Measurements from ENCODE around the gene GLA. TPM values are rescaled to one million over a fixed set of nuclear protein-coding genes. Genes with fewer than 3 reads are reported as not detected.

Gene GLA
- total RNA-seq, 1 experiment from 2014 or later, result 115 TPM

DNA sequence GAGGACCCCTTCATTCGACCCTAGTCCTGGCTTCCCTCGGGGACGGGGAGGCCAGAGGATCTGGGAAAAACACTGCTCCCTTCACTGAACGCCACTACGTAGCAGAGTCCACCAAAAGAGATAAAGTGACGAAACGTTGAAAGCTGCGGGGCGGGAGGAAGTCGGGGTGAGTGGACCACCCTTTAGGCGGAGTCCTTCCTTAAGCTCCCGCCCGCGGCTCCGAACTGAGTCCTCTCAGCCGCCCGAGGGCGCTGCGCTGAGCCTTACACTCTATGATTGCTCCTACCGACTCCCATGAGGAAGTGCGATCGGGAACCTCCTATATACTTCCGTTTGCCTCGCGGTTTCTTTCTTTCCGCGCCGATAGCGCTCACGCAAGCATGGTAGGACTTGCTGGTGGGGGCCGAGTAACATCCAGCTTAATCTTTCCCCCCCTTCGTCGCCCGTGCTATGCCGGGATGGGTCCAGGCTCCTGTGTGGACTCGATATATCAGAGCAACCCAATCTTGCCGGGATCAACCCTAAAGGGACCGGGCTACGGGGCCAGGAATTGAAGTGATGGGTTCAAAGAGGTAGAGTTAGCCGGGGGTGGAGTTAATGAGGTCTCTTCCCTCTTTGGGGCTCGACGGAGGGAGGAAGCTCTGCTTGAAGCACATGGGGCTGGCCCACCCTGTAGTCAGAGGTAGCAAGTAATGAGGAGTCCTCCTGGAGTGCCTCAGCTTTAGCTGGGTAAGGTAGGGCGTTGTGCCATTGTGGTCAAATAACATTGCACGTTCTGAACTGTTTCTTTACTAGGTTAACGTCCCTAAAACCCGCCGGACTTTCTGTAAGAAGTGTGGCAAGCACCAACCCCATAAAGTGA lies 16.8 kb downstream of the GLA start, which contains the start of gene RPL36A:
Gene RPL36A (plus strand): TSS at position 348 of the 862 bp plus-strand sequence. CDS start 33 bp downstream, at position 381.
- H3K36me3 ChIP-seq (ENCODE audit: control insufficient read depth, insufficient read depth, low read length), result peaks cover 14% of the 10 kb centered on the region
- DNase-seq (ENCODE audit: low read depth, low spot score) (peak; percentile 81), ATAC-seq (peak; percentile 98)
- H3K27ac ChIP-seq (ENCODE audit: low read length), result peak within 1 kb of the TSS; percentile 98
- H3K27me3 ChIP-seq (ENCODE audit: control insufficient read depth, insufficient read depth, low read length), result no peaks in the 10 kb centered on the region
- in situ Hi-C loops (cut with HindIII; ENCODE audit: low pct_unique_long_range_greater_than_20kb, low sequenced_read_pairs), result no loop called here
- TSS peak; percentile 81 for BruUV-seq (replicated peaks)
- CTCF ChIA-PET, result interaction anchor here (1.2 to 1.7 kb wide), 2 partner anchors 28 to 227 kb away, joined by 3 to 5 read pairs; partner anchors contain the start of gene ARMCX6
- H3K9me3 ChIP-seq (ENCODE audit: control insufficient read depth, insufficient read depth, low read depth, low read length), result no peaks in the 10 kb centered on the region
- POLR2A ChIA-PET, result interaction anchor here (0.5 to 1.0 kb wide), 4 partner anchors 14 to 519 kb away, joined by 3 to 14 read pairs (median 10); no protein-coding TSS in a partner anchor
- intact Hi-C loops (cut with micrococcal nuclease; ENCODE audit: unreplicated experiment), result loop anchor here (2.0 kb wide), 1 partner anchor 42 kb away; the partner anchor contains the start of gene TIMM8A
- TF ChIP-seq SIN3A (IDR thresholded peaks at IDR 0.05; ENCODE audit: borderline replicate concordance, insufficient read depth, low read depth, low read length) (peak; percentile 69; the same call in 1 of the 2 replicates), POLR2AphosphoS5 (IDR thresholded peaks at IDR 0.05; ENCODE audit: low read depth, low read length) (peak; percentile 100), TCF7L2 (IDR thresholded peaks at IDR 0.05; ENCODE audit: low read depth, low read length) (peak; percentile 73; the same call in 1 of the 2 replicates)
- TF ChIP-seq, protein P1, sequence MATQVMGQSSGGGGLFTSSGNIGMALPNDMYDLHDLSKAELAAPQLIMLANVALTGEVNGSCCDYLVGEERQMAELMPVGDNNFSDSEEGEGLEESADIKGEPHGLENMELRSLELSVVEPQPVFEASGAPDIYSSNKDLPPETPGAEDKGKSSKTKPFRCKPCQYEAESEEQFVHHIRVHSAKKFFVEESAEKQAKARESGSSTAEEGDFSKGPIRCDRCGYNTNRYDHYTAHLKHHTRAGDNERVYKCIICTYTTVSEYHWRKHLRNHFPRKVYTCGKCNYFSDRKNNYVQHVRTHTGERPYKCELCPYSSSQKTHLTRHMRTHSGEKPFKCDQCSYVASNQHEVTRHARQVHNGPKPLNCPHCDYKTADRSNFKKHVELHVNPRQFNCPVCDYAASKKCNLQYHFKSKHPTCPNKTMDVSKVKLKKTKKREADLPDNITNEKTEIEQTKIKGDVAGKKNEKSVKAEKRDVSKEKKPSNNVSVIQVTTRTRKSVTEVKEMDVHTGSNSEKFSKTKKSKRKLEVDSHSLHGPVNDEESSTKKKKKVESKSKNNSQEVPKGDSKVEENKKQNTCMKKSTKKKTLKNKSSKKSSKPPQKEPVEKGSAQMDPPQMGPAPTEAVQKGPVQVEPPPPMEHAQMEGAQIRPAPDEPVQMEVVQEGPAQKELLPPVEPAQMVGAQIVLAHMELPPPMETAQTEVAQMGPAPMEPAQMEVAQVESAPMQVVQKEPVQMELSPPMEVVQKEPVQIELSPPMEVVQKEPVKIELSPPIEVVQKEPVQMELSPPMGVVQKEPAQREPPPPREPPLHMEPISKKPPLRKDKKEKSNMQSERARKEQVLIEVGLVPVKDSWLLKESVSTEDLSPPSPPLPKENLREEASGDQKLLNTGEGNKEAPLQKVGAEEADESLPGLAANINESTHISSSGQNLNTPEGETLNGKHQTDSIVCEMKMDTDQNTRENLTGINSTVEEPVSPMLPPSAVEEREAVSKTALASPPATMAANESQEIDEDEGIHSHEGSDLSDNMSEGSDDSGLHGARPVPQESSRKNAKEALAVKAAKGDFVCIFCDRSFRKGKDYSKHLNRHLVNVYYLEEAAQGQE (IDR thresholded peaks at IDR 0.05; ENCODE audit: insufficient read depth in 1 of 2, low read depth in 2 of 2, low read length in 1 of 2), result no peak
- TF ChIP-seq, protein P2, sequence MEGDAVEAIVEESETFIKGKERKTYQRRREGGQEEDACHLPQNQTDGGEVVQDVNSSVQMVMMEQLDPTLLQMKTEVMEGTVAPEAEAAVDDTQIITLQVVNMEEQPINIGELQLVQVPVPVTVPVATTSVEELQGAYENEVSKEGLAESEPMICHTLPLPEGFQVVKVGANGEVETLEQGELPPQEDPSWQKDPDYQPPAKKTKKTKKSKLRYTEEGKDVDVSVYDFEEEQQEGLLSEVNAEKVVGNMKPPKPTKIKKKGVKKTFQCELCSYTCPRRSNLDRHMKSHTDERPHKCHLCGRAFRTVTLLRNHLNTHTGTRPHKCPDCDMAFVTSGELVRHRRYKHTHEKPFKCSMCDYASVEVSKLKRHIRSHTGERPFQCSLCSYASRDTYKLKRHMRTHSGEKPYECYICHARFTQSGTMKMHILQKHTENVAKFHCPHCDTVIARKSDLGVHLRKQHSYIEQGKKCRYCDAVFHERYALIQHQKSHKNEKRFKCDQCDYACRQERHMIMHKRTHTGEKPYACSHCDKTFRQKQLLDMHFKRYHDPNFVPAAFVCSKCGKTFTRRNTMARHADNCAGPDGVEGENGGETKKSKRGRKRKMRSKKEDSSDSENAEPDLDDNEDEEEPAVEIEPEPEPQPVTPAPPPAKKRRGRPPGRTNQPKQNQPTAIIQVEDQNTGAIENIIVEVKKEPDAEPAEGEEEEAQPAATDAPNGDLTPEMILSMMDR (IDR thresholded peaks at IDR 0.05), result peak; percentile 93
- peak within 1 kb of the TSS; percentile 68 to 84 for H3K4me3 ChIP-seq (ENCODE audit: low read depth in 2 of 2, low read length in 2 of 2)
- H3K4me1 ChIP-seq (ENCODE audit: control insufficient read depth, insufficient read depth, low read length), result peaks cover 14% of the 10 kb centered on the region

DNA sequence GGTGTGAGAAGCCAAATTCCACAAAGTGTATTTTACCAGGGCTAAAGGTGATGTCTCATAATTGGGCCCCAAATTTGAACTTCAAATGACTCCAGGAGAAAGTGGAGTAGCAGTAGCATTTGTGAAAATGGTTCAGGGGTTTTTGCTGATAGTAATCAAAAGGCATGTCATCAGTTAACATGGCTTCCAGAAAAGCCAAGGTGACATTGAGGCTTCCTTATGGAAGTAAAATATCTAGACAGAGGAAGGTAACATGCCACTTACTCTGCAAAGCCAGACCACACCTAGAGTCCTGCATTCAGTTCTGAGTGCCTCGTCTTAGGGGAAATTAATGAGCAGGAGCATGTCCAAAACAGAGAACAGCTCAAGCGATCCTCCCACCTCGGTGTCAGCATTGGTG lies 19.1 kb downstream of the GLA start:
- in situ Hi-C loops (cut with HindIII; ENCODE audit: low pct_unique_long_range_greater_than_20kb, low sequenced_read_pairs), result no loop called here

More for the DNA sequence above, 19.1 kb downstream of the GLA start:
- no peaks in the 10 kb centered on the region for H3K27me3 ChIP-seq (ENCODE audit: control insufficient read depth, insufficient read depth, low read length)
- CTCF ChIA-PET, result no interaction called here
- no peak overlapping the region for H3K27ac ChIP-seq (ENCODE audit: low read length)
- no peaks in the 10 kb centered on the region for H3K9me3 ChIP-seq (ENCODE audit: control insufficient read depth, insufficient read depth, low read depth, low read length)
- TF ChIP-seq, protein P2 (IDR thresholded peaks at IDR 0.05), result no peak
- TF ChIP-seq TCF7L2 (IDR thresholded peaks at IDR 0.05; ENCODE audit: low read depth, low read length) (no peak), POLR2AphosphoS5 (IDR thresholded peaks at IDR 0.05; ENCODE audit: low read depth, low read length) (no peak), SIN3A (IDR thresholded peaks at IDR 0.05; ENCODE audit: borderline replicate concordance, insufficient read depth, low read depth, low read length) (no peak)
- TF ChIP-seq, protein P1 (IDR thresholded peaks at IDR 0.05; ENCODE audit: insufficient read depth in 1 of 2, low read depth in 2 of 2, low read length in 1 of 2), result no peak
- no peak for ATAC-seq
- no peak for DNase-seq (ENCODE audit: low read depth, low spot score)
- peaks cover 14% of the 10 kb centered on the region for H3K4me1 ChIP-seq (ENCODE audit: control insufficient read depth, insufficient read depth, low read length)
- peaks cover 11% of the 10 kb centered on the region for H3K36me3 ChIP-seq (ENCODE audit: control insufficient read depth, insufficient read depth, low read length)
- BruUV-seq (replicated peaks), result no TSS peak
- H3K4me3 ChIP-seq (ENCODE audit: low read depth in 2 of 2, low read length in 2 of 2), result no peak overlapping the region
- intact Hi-C loops (cut with micrococcal nuclease; ENCODE audit: unreplicated experiment), result no loop called here
- POLR2A ChIA-PET, result no interaction called here

Data from Panc1 (cell line).